Gastroesophageal sphincter (tissue), 4 donors: ENCODE data around the gene NOC2L. TPM values are rescaled to one million over a fixed set of nuclear protein-coding genes. Genes with fewer than 3 reads are reported as not detected.

ENCODE experiments used
- ATAC-seq: fragments of 150-250 bp; one replicate; pipeline ENCODE4 v1.9.1; 2016; ENCODE audit warnings: mild to moderate bottlenecking, moderate library complexity
- H3K27ac ChIP-seq, 4 donors: fragments of 200-600 bp; sonication (generic) in 3 of 4; 1 replicate in 3 of 4; 2 replicates in 1 of 4; pipeline ENCODE4 v1.5.1; 2016 to 2019
- H3K27me3 ChIP-seq: fragments of 200-600 bp; sonication (generic); one replicate; pipeline ENCODE4 v1.5.1; 2019
- H3K36me3 ChIP-seq, 2 donors: fragments of 200-600 bp; sonication (generic); one replicate each; pipeline ENCODE4 v1.5.1; 2019; ENCODE audit warnings: control low read depth in 1 of 2
- H3K4me1 ChIP-seq, 3 donors: fragments of 200-600 bp; sonication (generic); 1 replicate in 2 of 3; 2 replicates in 1 of 3; pipeline ENCODE4 v1.5.1; 2016 to 2019; ENCODE audit warnings: control low read depth in 2 of 3
- H3K4me3 ChIP-seq, 2 donors: fragments of 200-600 bp; sonication (generic); one replicate each; pipeline ENCODE4 v1.5.1; 2019; ENCODE audit warnings: mild to moderate bottlenecking in 1 of 2, moderate library complexity in 1 of 2
- H3K9me3 ChIP-seq, 3 donors: fragments of 200-600 bp; sonication (generic); one replicate each; pipeline ENCODE4 v1.5.1; 2017 to 2019; ENCODE audit warnings: control low read depth in 2 of 3
- EP300 ChIP-seq: sonication (generic); formaldehyde crosslinking; IDR thresholded peaks from one replicate; pipeline ENCODE4 v1.6.1; 2017; ENCODE audit warnings: antibody characterized with exemption, mild to moderate bottlenecking
- POLR2A ChIP-seq, 2 donors: fragments of 450-650 bp; IDR thresholded peaks; one replicate each; pipeline ENCODE4 v1.6.1; 2017; ENCODE audit warnings: antibody characterized with exemption in 2 of 2, mild to moderate bottlenecking in 2 of 2, moderate library complexity in 1 of 2
- POLR2AphosphoS5 ChIP-seq: sonication (generic); formaldehyde crosslinking; IDR thresholded peaks from one replicate; pipeline ENCODE4 v1.6.1; 2017; ENCODE audit warnings: antibody characterized with exemption
- WGBS, 2 donors: methylation state at CpG; one replicate each; pipeline ENCODE4 v1.1.5; 2018; ENCODE audit warnings: low coverage in 1 of 2; 5-methylcytosine and 5-hydroxymethylcytosine counted together
- total RNA-seq, 4 donors: library from RNA; depleted of rRNA; stranded (reverse); fragments of >200 nt; gene quantifications; one replicate each; pipeline ENCODE4 v1.1.0, GENCODE V29; 2016
- TF ChIP-seq, protein P1 (sequence below), 4 experiments: fragments of 200-600 bp in 2 of 4; fragments of 450-650 bp in 2 of 4; sonication (generic) in 1 of 4; IDR thresholded peaks; one replicate each; pipeline ENCODE4 v1.5.1; 2017 to 2019; ENCODE audit warnings: antibody characterized with exemption in 4 of 4, mild to moderate bottlenecking in 2 of 4, moderate library complexity in 2 of 4

NOC2L gene
- 10 to 100 TPM; 36.3 to 54.1 (median 45.2) TPM for total RNA-seq

GRCh38 chr1:958823-959730 is at the start of gene NOC2L:
TSS of gene NOC2L (minus strand) at chr1:959256. CDS start at chr1:959240, 16 bp downstream.
- peaks cover 0 to 54% of the 10 kb centered on the region in 2 donors for H3K36me3 ChIP-seq
- peak within 1 kb of the TSS; percentile 78 to 94 for H3K4me3 ChIP-seq
- H3K27me3 ChIP-seq = no peaks in the 10 kb centered on the region
- TF ChIP-seq POLR2A (IDR thresholded peaks at IDR 0.05) (peak; percentile 20 to 34), EP300 (no peak)
- H3K9me3 ChIP-seq = no peaks in the 10 kb centered on the region
- H3K27ac ChIP-seq = peak within 1 kb of the TSS in 3 of 4 donors; percentile 58 to 71 (median 61)
- peak; percentile 92 for ATAC-seq
- WGBS, 2 donors = 3% methylated on average over 10 of the region's 101 CpGs; no CpG with 5 or more reads in 1 of the 2 donors
- H3K4me1 ChIP-seq = peaks cover 0 to 45% (median 19%) of the 10 kb centered on the region in 3 donors

DNA sequence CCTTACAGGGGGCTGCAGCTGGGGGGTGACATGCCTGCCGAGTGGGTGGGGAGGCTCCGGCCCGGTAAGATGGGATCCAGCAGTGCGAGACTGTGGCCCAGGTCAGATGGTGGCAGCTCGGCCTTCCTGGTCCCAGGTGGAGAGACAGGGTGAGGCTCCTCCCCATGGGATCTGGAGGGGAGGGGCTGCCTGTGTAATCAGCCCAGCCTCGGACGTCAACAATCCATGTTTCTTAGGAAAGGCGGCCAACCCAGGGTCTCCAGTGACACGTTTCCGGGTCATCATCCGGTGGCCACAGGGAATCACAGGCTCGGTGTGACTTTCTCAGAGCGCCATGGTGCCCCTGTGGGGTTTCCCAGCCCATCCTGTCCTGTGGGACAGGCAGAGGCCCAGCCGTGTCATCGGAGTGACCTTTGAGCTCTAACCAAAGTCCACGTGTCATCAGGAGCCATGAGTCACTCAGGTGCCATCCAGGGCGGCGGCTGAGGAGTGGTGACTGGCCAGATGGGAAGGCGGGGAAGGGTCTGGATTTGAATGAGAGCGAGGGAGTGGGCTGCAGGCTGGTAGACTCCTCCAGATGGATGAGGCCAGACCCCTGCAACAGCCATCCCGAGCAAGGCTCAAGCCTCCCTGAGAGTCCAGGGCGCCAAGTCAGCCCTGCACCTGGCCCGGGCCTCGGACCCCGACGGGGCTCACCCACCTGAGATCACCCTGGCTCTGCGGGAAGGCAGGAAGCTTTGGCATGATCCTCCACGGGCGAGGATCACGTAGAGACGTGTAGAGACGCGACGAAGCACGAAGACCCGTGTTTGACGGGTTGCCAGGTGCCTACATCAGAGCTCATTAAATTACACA is 47.5 kb upstream of the NOC2L start:
- H3K9me3 ChIP-seq = no peaks in the 10 kb centered on the region
- TF ChIP-seq EP300 (no peak), POLR2AphosphoS5 (no peak), POLR2A (IDR thresholded peaks at IDR 0.05) (no peak)
- TF ChIP-seq, protein P1, sequence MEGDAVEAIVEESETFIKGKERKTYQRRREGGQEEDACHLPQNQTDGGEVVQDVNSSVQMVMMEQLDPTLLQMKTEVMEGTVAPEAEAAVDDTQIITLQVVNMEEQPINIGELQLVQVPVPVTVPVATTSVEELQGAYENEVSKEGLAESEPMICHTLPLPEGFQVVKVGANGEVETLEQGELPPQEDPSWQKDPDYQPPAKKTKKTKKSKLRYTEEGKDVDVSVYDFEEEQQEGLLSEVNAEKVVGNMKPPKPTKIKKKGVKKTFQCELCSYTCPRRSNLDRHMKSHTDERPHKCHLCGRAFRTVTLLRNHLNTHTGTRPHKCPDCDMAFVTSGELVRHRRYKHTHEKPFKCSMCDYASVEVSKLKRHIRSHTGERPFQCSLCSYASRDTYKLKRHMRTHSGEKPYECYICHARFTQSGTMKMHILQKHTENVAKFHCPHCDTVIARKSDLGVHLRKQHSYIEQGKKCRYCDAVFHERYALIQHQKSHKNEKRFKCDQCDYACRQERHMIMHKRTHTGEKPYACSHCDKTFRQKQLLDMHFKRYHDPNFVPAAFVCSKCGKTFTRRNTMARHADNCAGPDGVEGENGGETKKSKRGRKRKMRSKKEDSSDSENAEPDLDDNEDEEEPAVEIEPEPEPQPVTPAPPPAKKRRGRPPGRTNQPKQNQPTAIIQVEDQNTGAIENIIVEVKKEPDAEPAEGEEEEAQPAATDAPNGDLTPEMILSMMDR (IDR thresholded peaks at IDR 0.05) = no peak
- no peak overlapping the region for H3K27ac ChIP-seq
- ATAC-seq = no peak
- peaks cover 0 to 27% (median 10%) of the 10 kb centered on the region in 3 donors for H3K4me1 ChIP-seq
- 85 to 86% methylated on average over 5 to 13 of the region's 37 CpGs for WGBS, 2 donors
- peaks cover 10% of the 10 kb centered on the region for H3K27me3 ChIP-seq
- no peak overlapping the region for H3K4me3 ChIP-seq
- peaks cover 0 to 3% of the 10 kb centered on the region in 2 donors for H3K36me3 ChIP-seq

DNA sequence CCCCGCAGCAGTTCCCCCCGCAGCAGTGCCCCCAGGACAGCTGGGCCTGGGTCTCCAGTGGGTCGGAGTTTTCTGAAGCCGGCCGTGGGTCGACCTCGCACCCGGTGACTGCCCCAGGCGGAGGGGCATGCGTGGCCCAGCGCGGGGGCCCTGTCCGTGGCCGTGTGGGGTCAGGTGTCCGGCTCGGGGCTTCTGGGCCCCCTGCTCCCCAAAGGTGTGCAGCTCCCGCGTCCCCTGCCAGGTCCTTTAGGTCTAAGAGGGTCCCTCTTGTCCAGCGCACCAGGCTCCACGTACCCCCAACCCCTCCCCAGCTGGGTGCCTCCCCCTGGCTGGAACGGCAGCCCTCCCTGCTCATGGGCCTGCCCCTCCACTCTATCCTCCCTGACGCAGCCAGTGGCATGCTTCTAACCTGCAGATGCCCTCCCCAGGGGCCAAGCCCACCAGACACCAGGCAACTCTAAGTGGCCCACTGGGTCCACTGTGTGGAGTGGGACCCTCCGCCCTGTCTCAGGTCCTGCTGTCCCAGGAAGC is 46.8 kb upstream of the NOC2L start:
- Histone ChIP-seq H3K4me3 (no peak overlapping the region), H3K36me3 (peaks cover 0 to 3% of the 10 kb centered on the region in 2 donors), H3K4me1 (peaks cover 0 to 34% (median 13%) of the 10 kb centered on the region in 3 donors), H3K9me3 (no peaks in the 10 kb centered on the region), H3K27me3 (peaks cover 15% of the 10 kb centered on the region), H3K27ac (no peak overlapping the region)
- ATAC-seq = no peak
- TF ChIP-seq POLR2A (IDR thresholded peaks at IDR 0.05) (no peak), POLR2AphosphoS5 (no peak), EP300 (no peak)
- TF ChIP-seq, protein P1 (IDR thresholded peaks at IDR 0.05) = no peak
- no CpG with 5 or more reads among the region's 23 CpGs for WGBS, 2 donors

GRCh38 chr1:1004780-1005697 is 46.0 kb upstream of the NOC2L start:
- TF ChIP-seq EP300 = no peak
- TF ChIP-seq, protein P1 (IDR thresholded peaks at IDR 0.05) = no peak
- no peak for TF ChIP-seq POLR2A (IDR thresholded peaks at IDR 0.05)
- no peak for TF ChIP-seq POLR2AphosphoS5
- Histone ChIP-seq H3K36me3 (peaks cover 0 to 3% of the 10 kb centered on the region in 2 donors), H3K4me1 (peaks cover 0 to 42% (median 13%) of the 10 kb centered on the region in 3 donors), H3K4me3 (no peak overlapping the region), H3K27ac (no peak overlapping the region), H3K27me3 (peaks cover 19% of the 10 kb centered on the region), H3K9me3 (no peaks in the 10 kb centered on the region)
- WGBS, 2 donors = 25 to 68% methylated on average over 4 to 15 of the region's 21 CpGs
- ATAC-seq = no peak
